Chondrocyte (in vitro differentiated cells): Measurements from ENCODE around the gene EFCAB10. TPM values are rescaled to one million over a fixed set of nuclear protein-coding genes. Genes with fewer than 3 reads are reported as not detected.

Experiments used
- DNase-seq: peaks from one replicate; pipeline ENCODE4 v3.0.0; 2021; ENCODE audit warnings: mixed read lengths, low spot score
- H3K27ac Mint-ChIP-seq: one replicate; pipeline ENCODE4 v1.8.0; 2021; ENCODE audit warnings: mild to moderate bottlenecking, moderate library complexity, mixed read lengths; ENCODE audit not compliant: unreplicated experiment
- H3K27me3 Mint-ChIP-seq: 2 replicates; pipeline ENCODE4 v1.8.0; 2021; ENCODE audit warnings: low read depth, mixed read lengths
- H3K36me3 Mint-ChIP-seq: 2 replicates; pipeline ENCODE4 v1.8.0; 2021; ENCODE audit warnings: low read depth, mixed read lengths
- H3K4me1 Mint-ChIP-seq: 2 replicates; pipeline ENCODE4 v1.8.0; 2021; ENCODE audit warnings: low read depth, mild to moderate bottlenecking, mixed read lengths
- H3K4me3 Mint-ChIP-seq: one replicate; pipeline ENCODE4 v1.8.0; 2021; ENCODE audit warnings: mild to moderate bottlenecking, moderate library complexity, mixed read lengths; ENCODE audit not compliant: unreplicated experiment
- H3K9me3 Mint-ChIP-seq: 2 replicates; pipeline ENCODE4 v1.8.0; 2021; ENCODE audit warnings: low read depth, mixed read lengths
- CTCF ChIP-seq: fragments of 200-600 bp; sonication (generic); IDR thresholded peaks from 2 replicates; pipeline ENCODE4 v1.5.0; 2021; ENCODE audit warnings: antibody characterized with exemption, mild to moderate bottlenecking, moderate library complexity
- total RNA-seq: library from RNA; stranded (reverse); gene quantifications from 3 replicates; pipeline ENCODE4 v1.2.1, GENCODE V29; 2021

The EFCAB10 gene
- total RNA-seq, 1 donor from 2014 or later = not detected

GRCh38 chr7:105585850-105586500 lies 4.7 kb upstream of the EFCAB10 start:
- TF ChIP-seq CTCF = no peak
- DNase-seq = no peak
- Mint-ChIP-seq H3K4me3 (no peak overlapping the region), H3K4me1 (peaks cover 18% of the 10 kb centered on the region), H3K27ac (no peak overlapping the region), H3K27me3 (no peaks in the 10 kb centered on the region), H3K36me3 (no peaks in the 10 kb centered on the region), H3K9me3 (peaks cover 5% of the 10 kb centered on the region)

DNA sequence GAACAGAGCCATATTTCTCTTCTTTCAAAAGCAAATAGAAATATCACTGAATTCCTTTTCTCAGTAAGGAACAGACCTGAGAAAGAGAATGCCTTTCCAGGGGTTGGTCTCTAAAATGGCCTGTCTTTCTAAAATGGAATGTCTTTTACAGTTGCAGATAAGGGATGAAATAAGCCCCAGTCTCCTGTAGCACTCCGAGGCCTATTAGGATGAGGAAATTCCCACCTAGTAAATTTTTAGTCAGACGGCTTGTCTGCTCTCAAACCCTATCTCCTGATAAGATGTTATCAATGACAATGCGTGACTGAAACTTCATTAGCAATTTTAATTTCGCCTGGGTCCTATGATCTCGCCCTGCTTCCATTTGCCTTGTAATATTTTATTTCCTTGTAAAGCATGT lies 2.9 kb upstream of the EFCAB10 start:
- Mint-ChIP-seq H3K27ac (no peak overlapping the region), H3K27me3 (no peaks in the 10 kb centered on the region), H3K9me3 (peaks cover 5% of the 10 kb centered on the region), H3K36me3 (no peaks in the 10 kb centered on the region), H3K4me3 (no peak overlapping the region), H3K4me1 (peaks cover 14% of the 10 kb centered on the region)
- no peak for TF ChIP-seq CTCF
- DNase-seq = no peak

DNA sequence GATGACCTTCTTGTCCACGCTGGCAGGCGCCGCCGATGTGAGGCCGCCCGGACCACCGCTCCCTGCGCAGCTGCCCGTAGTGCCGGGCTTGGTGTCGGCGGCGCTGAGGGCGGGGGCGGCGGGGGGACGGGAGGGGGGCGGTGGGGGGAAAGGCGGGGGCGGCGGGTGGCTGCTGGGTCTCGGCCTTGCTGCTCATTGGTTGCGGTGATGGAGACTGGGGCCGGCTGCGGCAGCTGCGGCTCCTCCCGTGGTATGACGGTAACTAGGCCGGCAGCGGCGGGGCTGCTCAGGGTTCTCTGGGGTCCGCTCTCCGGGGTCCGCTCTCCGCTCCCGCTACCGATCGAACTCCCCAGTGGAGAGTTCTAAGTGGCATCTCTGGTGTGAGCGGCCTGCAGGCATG lies 1.8 kb upstream of the EFCAB10 start:
- Mint-ChIP-seq H3K27me3 (no peaks in the 10 kb centered on the region), H3K9me3 (peaks cover 5% of the 10 kb centered on the region), H3K4me1 (peaks cover 11% of the 10 kb centered on the region), H3K36me3 (no peaks in the 10 kb centered on the region), H3K27ac (no peak overlapping the region), H3K4me3 (no peak overlapping the region)
- no peak for TF ChIP-seq CTCF
- no peak for DNase-seq

- Mint-ChIP-seq H3K4me3 (no peak overlapping the region), H3K36me3 (no peaks in the 10 kb centered on the region), H3K4me1 (peaks cover 11% of the 10 kb centered on the region), H3K27me3 (no peaks in the 10 kb centered on the region), H3K27ac (no peak overlapping the region), H3K9me3 (peaks cover 5% of the 10 kb centered on the region)
- TF ChIP-seq CTCF = peak; percentile 31
- DNase-seq = no peak
These were observed 1.1 kb downstream of the EFCAB10 start for GRCh38 chr7:105580022-105580740.

- Mint-ChIP-seq H3K27ac (no peak overlapping the region), H3K4me1 (peaks cover 11% of the 10 kb centered on the region), H3K9me3 (no peaks in the 10 kb centered on the region), H3K27me3 (no peaks in the 10 kb centered on the region), H3K4me3 (no peak overlapping the region), H3K36me3 (no peaks in the 10 kb centered on the region)
- DNase-seq = no peak
- TF ChIP-seq CTCF = no peak
These were observed 2.8 kb downstream of the EFCAB10 start for GRCh38 chr7:105578496-105578895.
